GM11168 (cell line): ENCODE measurements around the gene HERC6.
"Not testable (repeated sequence)": the region's sequence is repeated elsewhere in the genome, so short reads cannot be mapped to it uniquely, and the experiment has no call there.

Experiments used
- in situ Hi-C: fragments of 300-500 bp; cut with MboI; formaldehyde crosslinking; loops from one replicate; pipeline ENCODE4 v1.12.0; 2022; ENCODE audit warnings: low sequenced_read_pairs; ENCODE audit not compliant: unreplicated experiment

The HERC6 gene

GRCh38 chr4:88442689-88443191 lies 64.1 kb downstream of the HERC6 start:
- in situ Hi-C loops, result no loop called here

GRCh38 chr4:88443486-88443885 lies 64.8 kb downstream of the HERC6 start:
- in situ Hi-C loops, result no loop called here

- in situ Hi-C loops, result no loop called here
Observed at GRCh38 chr4:88445252-88445651, 66.6 kb downstream of the HERC6 start.

- in situ Hi-C loops, result no loop called here
Observed at GRCh38 chr4:88446124-88446523, 67.5 kb downstream of the HERC6 start.

- in situ Hi-C loops, result no loop called here
Observed at GRCh38 chr4:88447371-88448095, 68.9 kb downstream of the HERC6 start.

GRCh38 chr4:88448211-88448765 lies 69.6 kb downstream of the HERC6 start:
- in situ Hi-C loops, result not testable (repeated sequence)

- in situ Hi-C loops, result no loop called here
Observed at GRCh38 chr4:88448889-88449288, 70.2 kb downstream of the HERC6 start.

GRCh38 chr4:88449290-88449689 lies 70.6 kb downstream of the HERC6 start:
- in situ Hi-C loops, result no loop called here

GRCh38 chr4:88451205-88451604 lies 72.6 kb downstream of the HERC6 start:
- in situ Hi-C loops, result no loop called here

- in situ Hi-C loops, result no loop called here
Observed at GRCh38 chr4:88452912-88453311, 74.3 kb downstream of the HERC6 start.

- in situ Hi-C loops, result no loop called here
Observed at GRCh38 chr4:88456670-88457306, 78.1 kb downstream of the HERC6 start, which contains the start of gene HERC5. TSS of gene HERC5 (plus strand) at chr4:88457119. CDS start at chr4:88457270, 151 bp downstream.

GRCh38 chr4:88457307-88458103 lies 78.9 kb downstream of the HERC6 start:
- in situ Hi-C loops, result no loop called here

GRCh38 chr4:88458104-88458740 lies 79.6 kb downstream of the HERC6 start:
- in situ Hi-C loops, result no loop called here

GRCh38 chr4:88465653-88466192 lies 87.1 kb downstream of the HERC6 start:
- in situ Hi-C loops, result no loop called here

- in situ Hi-C loops, result no loop called here
Observed at GRCh38 chr4:88467392-88467791, 88.7 kb downstream of the HERC6 start.

- in situ Hi-C loops, result no loop called here
Observed at GRCh38 chr4:88477229-88477860, 98.7 kb downstream of the HERC6 start.

- in situ Hi-C loops, result no loop called here
Observed at GRCh38 chr4:88478247-88478646, 99.6 kb downstream of the HERC6 start.

- in situ Hi-C loops, result no loop called here
Observed at GRCh38 chr4:88481537-88481936, 102.9 kb downstream of the HERC6 start.

- in situ Hi-C loops, result no loop called here
Observed at GRCh38 chr4:88489100-88489761, 110.6 kb downstream of the HERC6 start.
